Measurements from ENCODE around the gene PIP5K1B. TPM values are rescaled to one million over a fixed set of nuclear protein-coding genes. Genes with fewer than 3 reads are reported as not detected.

The PIP5K1B gene
- total RNA-seq, 4 donors from 2014 or later, result 1.2 to 2.6 (median 2.0) TPM

GRCh38 chr9:68685770-68686169 is 19.3 kb upstream of the PIP5K1B start:
- no peaks in the 10 kb centered on the region for H3K4me1 ChIP-seq
- in situ Hi-C loops (cut with MboI; ENCODE audit: low sequenced_read_pairs in 4 of 4) (loop anchor here in 1 of 4 donors (10.0 kb wide), 1 partner anchor 91 kb away; no protein-coding TSS in a partner anchor), intact Hi-C loops (cut with DNase I; ENCODE audit: low total_unique reads) (no loop called here)
- H3K9me3 ChIP-seq, result no peaks in the 10 kb centered on the region
- H3K4me3 ChIP-seq, result no peak overlapping the region
- TF ChIP-seq POLR2A (IDR thresholded peaks at IDR 0.05), result no peak
- no peak for TF ChIP-seq CTCF (IDR thresholded peaks at IDR 0.05 in 4 of 5, conservative IDR thresholded peaks at IDR 0.05 in 1 of 5)
- ATAC-seq (no peak), DNase-seq (no peak)
- peaks cover 0 to under 1% (median 0%) of the 10 kb centered on the region in 3 donors for H3K27me3 ChIP-seq
- H3K36me3 ChIP-seq, result no peaks in the 10 kb centered on the region
- H3K27ac ChIP-seq, result no peak overlapping the region

GRCh38 chr9:68690088-68690487 is 15.0 kb upstream of the PIP5K1B start:
- H3K27me3 ChIP-seq, result no peaks in the 10 kb centered on the region
- H3K4me1 ChIP-seq, result no peaks in the 10 kb centered on the region
- H3K27ac ChIP-seq, result no peak overlapping the region
- no peaks in the 10 kb centered on the region for H3K9me3 ChIP-seq
- H3K36me3 ChIP-seq, result no peaks in the 10 kb centered on the region
- in situ Hi-C loops (cut with MboI; ENCODE audit: low sequenced_read_pairs in 4 of 4) (no loop called here), intact Hi-C loops (cut with DNase I; ENCODE audit: low total_unique reads) (no loop called here)
- TF ChIP-seq CTCF (IDR thresholded peaks at IDR 0.05 in 4 of 5, conservative IDR thresholded peaks at IDR 0.05 in 1 of 5) (no peak), POLR2A (IDR thresholded peaks at IDR 0.05) (no peak)
- DNase-seq (peak in 1 of 2 donors; percentile 32), ATAC-seq (peak; percentile 76 to 84)
- no peak overlapping the region for H3K4me3 ChIP-seq

GRCh38 chr9:68692519-68692918 is 12.5 kb upstream of the PIP5K1B start:
- H3K27ac ChIP-seq, result no peak overlapping the region
- H3K4me1 ChIP-seq, result no peaks in the 10 kb centered on the region
- ATAC-seq (no peak), DNase-seq (no peak)
- intact Hi-C loops (cut with DNase I; ENCODE audit: low total_unique reads) (no loop called here), in situ Hi-C loops (cut with MboI; ENCODE audit: low sequenced_read_pairs in 4 of 4) (no loop called here)
- H3K27me3 ChIP-seq, result no peaks in the 10 kb centered on the region
- H3K4me3 ChIP-seq, result no peak overlapping the region
- no peaks in the 10 kb centered on the region for H3K9me3 ChIP-seq
- H3K36me3 ChIP-seq, result no peaks in the 10 kb centered on the region
- no peak for TF ChIP-seq POLR2A (IDR thresholded peaks at IDR 0.05)
- no peak for TF ChIP-seq CTCF (IDR thresholded peaks at IDR 0.05 in 4 of 5, conservative IDR thresholded peaks at IDR 0.05 in 1 of 5)

GRCh38 chr9:68694125-68694524 is 10.9 kb upstream of the PIP5K1B start:
- intact Hi-C loops (cut with DNase I; ENCODE audit: low total_unique reads), result no loop called here
- H3K36me3 ChIP-seq, result no peaks in the 10 kb centered on the region
- in situ Hi-C loops (cut with MboI; ENCODE audit: low sequenced_read_pairs in 4 of 4), result no loop called here
- H3K27ac ChIP-seq, result no peak overlapping the region
- TF ChIP-seq POLR2A (IDR thresholded peaks at IDR 0.05) (no peak), CTCF (IDR thresholded peaks at IDR 0.05 in 4 of 5, conservative IDR thresholded peaks at IDR 0.05 in 1 of 5) (no peak)
- DNase-seq (no peak), ATAC-seq (no peak)
- no peaks in the 10 kb centered on the region for H3K4me1 ChIP-seq
- no peaks in the 10 kb centered on the region for H3K9me3 ChIP-seq
- H3K27me3 ChIP-seq, result peaks cover 0 to 4% (median 0%) of the 10 kb centered on the region in 3 donors
- H3K4me3 ChIP-seq, result no peak overlapping the region

GRCh38 chr9:68697851-68698250 is 7.2 kb upstream of the PIP5K1B start:
- no peak overlapping the region for H3K27ac ChIP-seq
- intact Hi-C loops (cut with DNase I; ENCODE audit: low total_unique reads) (no loop called here), in situ Hi-C loops (cut with MboI; ENCODE audit: low sequenced_read_pairs in 4 of 4) (no loop called here)
- H3K4me3 ChIP-seq, result no peak overlapping the region
- no peaks in the 10 kb centered on the region for H3K9me3 ChIP-seq
- no peaks in the 10 kb centered on the region for H3K4me1 ChIP-seq
- no peak for ATAC-seq
- H3K36me3 ChIP-seq, result no peaks in the 10 kb centered on the region
- peaks cover 0 to 4% (median 0%) of the 10 kb centered on the region in 3 donors for H3K27me3 ChIP-seq
- DNase-seq, result no peak
- TF ChIP-seq POLR2A (IDR thresholded peaks at IDR 0.05), result no peak
- no peak for TF ChIP-seq CTCF (IDR thresholded peaks at IDR 0.05 in 4 of 5, conservative IDR thresholded peaks at IDR 0.05 in 1 of 5)
